Breast epithelium (tissue), 4 donors: ENCODE data around the gene PCDH9. TPM values are rescaled to one million over a fixed set of nuclear protein-coding genes. Genes with fewer than 3 reads are reported as not detected.

Experiments
- DNase-seq, 2 donors: peaks; one replicate each; pipeline ENCODE4 v3.0.0-alpha.2; 2019; ENCODE audit warnings: low spot score in 2 of 2
- H3K27ac ChIP-seq, 2 donors: fragments of 200-600 bp; sonication (generic) in 1 of 2; one replicate each; pipeline ENCODE4 v1.5.1; 2016 to 2019; ENCODE audit warnings: mild to moderate bottlenecking in 1 of 2
- H3K27me3 ChIP-seq, 2 donors: fragments of 200-600 bp; sonication (generic) in 1 of 2; one replicate each; pipeline versions ENCODE4 v1.5.1 to v1.6.0; 2017 to 2019; ENCODE audit warnings: control low read depth in 1 of 2, mild to moderate bottlenecking in 1 of 2
- H3K36me3 ChIP-seq: fragments of 200-600 bp; one replicate; pipeline ENCODE4 v1.5.1; 2019
- H3K4me1 ChIP-seq, 2 donors: fragments of 200-600 bp; sonication (generic); one replicate each; pipeline ENCODE4 v1.5.1; 2016 to 2019; ENCODE audit warnings: control low read depth in 1 of 2
- H3K4me3 ChIP-seq, 3 donors: fragments of 200-600 bp; sonication (generic); 1 replicate in 2 of 3; 2 replicates in 1 of 3; pipeline ENCODE4 v1.5.1; 2016 to 2019; ENCODE audit warnings: mild to moderate bottlenecking in 3 of 3, moderate library complexity in 2 of 3
- H3K9me3 ChIP-seq, 2 donors: fragments of 200-600 bp; sonication (generic) in 1 of 2; one replicate each; pipeline ENCODE4 v1.5.1; 2016 to 2019; ENCODE audit warnings: control low read depth in 1 of 2
- CTCF ChIP-seq, 3 donors: fragments of 450-650 bp; IDR thresholded peaks; one replicate each; pipeline ENCODE4 v1.5.1; 2016 to 2017; ENCODE audit warnings: antibody characterized with exemption in 3 of 3, mild to moderate bottlenecking in 3 of 3, moderate library complexity in 3 of 3
- POLR2A ChIP-seq: fragments of 450-650 bp; IDR thresholded peaks from one replicate; pipeline ENCODE4 v1.6.1; 2016; ENCODE audit warnings: antibody characterized with exemption, mild to moderate bottlenecking, moderate library complexity
- POLR2AphosphoS5 ChIP-seq, 3 donors: sonication (generic); formaldehyde crosslinking; IDR thresholded peaks; one replicate each; pipeline ENCODE4 v1.6.1; 2017; ENCODE audit warnings: antibody characterized with exemption in 3 of 3
- intact Hi-C: fragments of 100-400 bp; cut with DNase I; formaldehyde crosslinking; loops from one replicate; pipeline ENCODE4 v1.15.1; 2023; ENCODE audit warnings: low total_unique reads
- total RNA-seq, 3 donors: library from RNA; depleted of rRNA; stranded (reverse); fragments of >200 nt; gene quantifications; one replicate each; pipeline ENCODE4 v1.1.0, GENCODE V29; 2016

The PCDH9 gene
- total RNA-seq, 3 donors from 2014 or later: 0.98 to 26.7 (median 3.7) TPM

- H3K4me1 ChIP-seq: no peaks in the 10 kb centered on the region
- H3K36me3 ChIP-seq: no peaks in the 10 kb centered on the region
- no peak for DNase-seq
- H3K27ac ChIP-seq: no peak overlapping the region
- H3K4me3 ChIP-seq: no peak overlapping the region
- intact Hi-C loops: no loop called here
- no peak for TF ChIP-seq POLR2A
- TF ChIP-seq CTCF (IDR thresholded peaks at IDR 0.05): no peak
- no peak for TF ChIP-seq POLR2AphosphoS5 (IDR thresholded peaks at IDR 0.05)
- no peaks in the 10 kb centered on the region for H3K9me3 ChIP-seq
- H3K27me3 ChIP-seq: no peaks in the 10 kb centered on the region
Measured at GRCh38 chr13:66972659-66973058, 257.5 kb downstream of the PCDH9 start.

- H3K4me3 ChIP-seq: no peak overlapping the region
- no peaks in the 10 kb centered on the region for H3K36me3 ChIP-seq
- no peaks in the 10 kb centered on the region for H3K4me1 ChIP-seq
- intact Hi-C loops: no loop called here
- no peaks in the 10 kb centered on the region for H3K9me3 ChIP-seq
- TF ChIP-seq CTCF (IDR thresholded peaks at IDR 0.05): no peak
- TF ChIP-seq POLR2AphosphoS5 (IDR thresholded peaks at IDR 0.05): no peak
- no peak for TF ChIP-seq POLR2A
- DNase-seq: no peak
- no peak overlapping the region for H3K27ac ChIP-seq
- no peaks in the 10 kb centered on the region for H3K27me3 ChIP-seq
Measured at GRCh38 chr13:66971004-66971403, 259.1 kb downstream of the PCDH9 start.

- Histone ChIP-seq H3K9me3 (no peaks in the 10 kb centered on the region), H3K4me1 (no peaks in the 10 kb centered on the region), H3K27ac (no peak overlapping the region), H3K4me3 (no peak overlapping the region), H3K36me3 (no peaks in the 10 kb centered on the region), H3K27me3 (no peaks in the 10 kb centered on the region)
- intact Hi-C loops: no loop called here
- TF ChIP-seq CTCF (IDR thresholded peaks at IDR 0.05): no peak
- TF ChIP-seq POLR2AphosphoS5 (IDR thresholded peaks at IDR 0.05): no peak
- TF ChIP-seq POLR2A: no peak
- DNase-seq: no peak
Measured at GRCh38 chr13:66969291-66969690, 260.8 kb downstream of the PCDH9 start.

GRCh38 chr13:66967811-66968597, 262.1 kb downstream of the PCDH9 start:
- no peak overlapping the region for H3K27ac ChIP-seq
- intact Hi-C loops: no loop called here
- TF ChIP-seq POLR2A (no peak), CTCF (IDR thresholded peaks at IDR 0.05) (no peak), POLR2AphosphoS5 (IDR thresholded peaks at IDR 0.05) (no peak)
- H3K4me3 ChIP-seq: no peak overlapping the region
- DNase-seq: no peak
- no peaks in the 10 kb centered on the region for H3K4me1 ChIP-seq
- H3K36me3 ChIP-seq: no peaks in the 10 kb centered on the region
- no peaks in the 10 kb centered on the region for H3K9me3 ChIP-seq
- no peaks in the 10 kb centered on the region for H3K27me3 ChIP-seq

GRCh38 chr13:66965181-66965580, 265.0 kb downstream of the PCDH9 start:
- no peak for TF ChIP-seq CTCF (IDR thresholded peaks at IDR 0.05)
- TF ChIP-seq POLR2AphosphoS5 (IDR thresholded peaks at IDR 0.05): no peak
- TF ChIP-seq POLR2A: no peak
- Histone ChIP-seq H3K27ac (no peak overlapping the region), H3K36me3 (no peaks in the 10 kb centered on the region), H3K9me3 (no peaks in the 10 kb centered on the region), H3K4me3 (no peak overlapping the region), H3K4me1 (no peaks in the 10 kb centered on the region), H3K27me3 (no peaks in the 10 kb centered on the region)
- intact Hi-C loops: no loop called here
- no peak for DNase-seq
